GM19238 (cell line): ENCODE data around the gene MOV10L1.
"Not testable (repeated sequence)": the region's sequence is repeated elsewhere in the genome, so short reads cannot be mapped to it uniquely, and the experiment has no call there.

ENCODE experiments used
- DNase-seq: peaks from one replicate; pipeline ENCODE4 v3.0.0; 2011; ENCODE audit warnings: low spot score; ENCODE audit not compliant: insufficient read length

Gene MOV10L1

DNA sequence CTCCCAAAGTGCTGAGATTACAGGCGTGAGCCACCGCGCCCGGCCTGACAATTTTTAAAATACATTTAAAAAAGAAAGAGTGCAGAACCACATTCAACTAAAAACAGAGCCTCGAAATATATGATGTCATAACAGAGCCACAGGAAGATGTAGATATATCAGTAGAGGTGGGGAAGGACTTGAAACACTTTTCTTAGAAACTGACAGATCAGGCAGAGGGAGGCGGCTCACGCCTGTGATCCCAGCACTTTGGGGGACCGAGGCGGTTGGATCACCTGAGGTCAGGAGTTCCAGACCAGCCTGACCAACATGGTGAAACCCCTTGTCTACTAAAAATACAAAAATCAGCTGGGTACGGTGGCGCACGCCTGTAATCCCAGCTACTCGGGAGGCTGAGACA, 11.6 kb upstream of the MOV10L1 start:
- no peak for DNase-seq

DNA sequence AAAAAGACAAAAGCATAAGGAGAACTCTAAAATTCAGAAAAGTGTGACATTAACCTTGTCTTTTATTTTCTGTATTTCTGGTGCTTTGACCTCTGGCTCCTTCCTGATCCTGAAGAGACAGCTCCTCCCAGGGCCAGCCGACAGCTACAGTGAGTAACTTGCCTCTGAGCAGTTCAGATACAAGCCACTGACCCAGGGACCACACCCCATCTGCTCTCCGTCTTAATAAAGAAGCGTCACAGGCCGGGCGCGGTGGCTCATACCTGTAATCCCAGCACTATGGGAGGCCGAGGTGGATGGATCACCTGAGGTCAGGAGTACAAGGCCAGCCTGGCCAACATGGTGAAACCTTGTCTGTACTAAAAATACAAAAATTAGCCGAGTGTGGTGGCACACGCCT, 11.0 kb upstream of the MOV10L1 start:
- no peak for DNase-seq

DNA sequence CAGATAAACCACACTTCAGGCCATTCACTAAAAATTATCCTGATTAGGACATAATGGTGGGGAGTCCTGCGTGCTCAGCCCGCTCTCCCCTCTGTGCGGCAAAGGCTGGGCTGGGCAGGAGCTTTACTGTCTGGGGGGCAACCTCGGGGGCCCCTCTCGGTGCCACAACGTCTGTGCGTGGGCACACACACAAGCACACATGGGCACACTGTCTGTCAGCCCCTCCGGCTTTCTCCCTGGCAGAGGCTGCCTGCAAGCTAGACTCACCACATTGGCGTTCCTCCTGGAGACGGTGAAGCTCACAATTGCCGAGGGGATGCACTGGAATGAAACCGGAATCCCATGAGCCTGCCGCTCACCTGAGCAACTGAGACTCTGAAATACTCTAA, 9.7 kb upstream of the MOV10L1 start:
- DNase-seq = no peak

DNA sequence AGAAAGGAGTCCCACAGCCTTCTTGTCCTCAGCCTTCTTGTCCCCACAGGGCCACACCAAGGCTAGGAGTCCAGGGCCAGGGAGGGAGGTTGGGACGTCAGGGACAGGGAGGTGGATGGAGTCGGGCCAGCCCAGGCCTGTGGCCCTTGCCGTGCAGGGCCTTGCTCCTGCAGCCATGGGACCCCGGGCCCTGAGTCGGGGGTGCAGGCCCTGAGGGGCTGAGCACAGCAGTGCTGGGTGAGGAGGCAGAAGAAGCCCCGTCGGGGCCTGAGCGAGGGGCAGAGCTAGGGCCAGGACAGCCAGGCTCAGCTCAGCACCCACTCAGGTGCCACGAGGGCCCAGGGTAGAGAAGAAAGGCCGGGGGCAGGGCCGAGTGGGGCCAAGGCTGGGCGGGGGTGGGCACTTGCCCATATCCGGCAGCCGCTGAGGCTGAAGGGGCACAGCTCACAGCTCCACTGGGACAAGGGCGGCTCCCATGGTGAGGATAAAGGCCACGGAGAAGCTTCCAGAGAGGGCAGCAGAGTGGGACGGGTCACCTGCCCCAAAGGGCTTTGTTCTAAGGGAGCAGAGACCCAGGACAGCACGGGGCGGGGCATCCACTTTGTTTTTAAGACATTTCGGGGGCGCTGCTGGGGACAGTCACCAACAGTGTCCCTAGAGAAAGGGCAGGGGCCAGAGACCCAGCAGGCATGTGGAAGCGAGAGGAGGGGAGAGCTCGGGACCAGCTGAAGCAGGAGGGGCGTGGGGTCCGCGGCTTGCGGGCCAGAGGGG, 8.2 kb upstream of the MOV10L1 start:
- DNase-seq = no peak

DNA sequence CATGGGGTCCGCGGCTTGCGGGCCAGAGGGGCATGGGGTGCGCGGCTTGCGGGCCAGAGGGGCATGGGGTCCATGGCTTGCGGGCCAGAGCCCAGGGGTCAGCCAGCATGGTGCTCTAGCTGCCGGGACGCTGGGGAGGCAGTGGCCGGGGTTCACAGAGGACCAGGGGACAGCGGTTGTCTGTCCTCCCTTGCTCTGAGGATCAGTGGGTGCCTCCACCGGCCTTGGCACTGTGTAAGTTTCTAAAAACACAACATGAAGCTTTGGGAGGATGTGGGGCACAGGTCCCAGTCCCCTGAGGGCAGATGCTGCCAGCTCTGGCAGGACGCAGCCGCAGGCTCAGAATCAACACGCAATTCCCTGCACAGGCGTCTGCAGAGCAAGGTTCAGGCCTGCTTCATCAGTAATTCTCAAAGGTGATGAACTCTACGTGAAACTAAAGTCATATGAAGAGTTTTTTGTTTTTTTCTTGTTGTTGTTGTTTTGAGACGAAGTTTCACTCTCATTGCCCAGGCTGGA, 7.5 kb upstream of the MOV10L1 start:
- DNase-seq = no peak

DNA sequence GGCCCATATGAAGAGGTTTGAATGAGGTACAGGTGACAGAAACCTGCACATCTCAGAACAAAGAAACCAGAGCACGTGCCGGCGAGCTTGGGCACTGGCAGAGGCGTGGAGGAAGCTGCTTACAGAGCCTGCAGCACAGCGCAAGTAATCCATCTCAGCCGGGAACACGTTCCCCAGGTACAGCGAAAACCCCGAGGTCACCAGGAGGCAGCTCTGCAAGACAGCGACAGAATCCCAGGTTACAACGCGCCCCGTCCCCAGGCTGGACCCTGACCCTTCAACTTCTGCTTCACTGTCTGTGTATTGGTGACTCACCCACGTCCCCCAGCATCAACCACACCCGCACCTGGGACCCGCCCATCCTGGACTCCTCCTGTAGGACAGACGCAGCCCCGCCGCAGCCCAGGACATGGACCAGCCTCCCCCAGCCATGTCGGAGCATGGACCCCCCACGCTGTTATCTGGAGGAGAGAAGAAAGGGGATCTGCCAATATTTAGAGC, 6.8 kb upstream of the MOV10L1 start:
- DNase-seq = no peak

DNA sequence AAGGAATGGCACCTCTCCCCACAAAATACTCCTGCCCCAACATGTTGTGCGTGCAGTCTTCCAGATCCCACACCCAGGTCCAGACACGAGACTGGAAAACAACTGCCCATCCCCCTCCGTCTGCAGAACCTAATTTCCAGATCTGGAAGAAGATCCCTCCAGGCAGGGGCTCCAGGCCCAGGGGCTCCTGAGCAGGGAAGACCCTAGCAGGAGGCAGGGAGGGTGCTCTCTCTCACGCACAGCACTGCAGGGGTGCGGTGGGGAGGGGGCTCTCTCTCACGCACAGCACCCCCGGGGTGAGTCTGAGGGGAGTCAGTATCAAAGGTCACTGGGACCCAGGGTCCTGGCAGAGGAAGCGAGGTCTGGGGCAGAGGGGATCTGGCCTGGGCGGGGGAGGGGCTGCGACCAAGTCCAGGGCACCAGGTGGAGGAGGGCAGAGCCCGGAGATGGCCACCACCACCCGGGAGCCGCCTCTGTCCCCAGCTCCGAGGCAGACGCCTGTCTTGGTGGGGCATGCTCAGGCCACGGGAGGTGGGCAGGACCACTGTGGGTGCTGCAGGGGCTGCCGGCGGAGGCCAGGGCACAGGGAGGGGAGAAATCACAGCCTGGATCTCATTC, 6.2 kb upstream of the MOV10L1 start:
- DNase-seq = no peak

DNA sequence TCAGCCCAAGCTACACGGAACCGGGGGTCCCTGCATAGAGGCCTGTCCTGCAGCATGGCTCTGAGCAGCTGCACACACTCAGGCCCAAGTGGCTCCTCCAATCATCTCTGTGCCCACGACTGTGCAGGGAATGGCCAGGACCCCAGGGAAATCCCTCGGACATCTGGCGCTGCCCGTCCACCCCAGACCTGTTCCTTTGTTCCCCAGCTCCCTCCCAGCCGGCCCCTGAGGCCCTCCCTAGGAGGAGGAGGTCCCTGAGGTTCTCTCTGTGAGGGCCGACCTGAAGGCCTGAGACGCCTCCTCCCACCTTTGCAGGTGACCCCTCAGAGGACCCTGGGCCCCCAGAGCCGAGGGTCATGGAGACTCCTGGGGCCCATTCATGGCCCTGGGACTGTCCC, 5.7 kb upstream of the MOV10L1 start:
- DNase-seq = no peak

DNA sequence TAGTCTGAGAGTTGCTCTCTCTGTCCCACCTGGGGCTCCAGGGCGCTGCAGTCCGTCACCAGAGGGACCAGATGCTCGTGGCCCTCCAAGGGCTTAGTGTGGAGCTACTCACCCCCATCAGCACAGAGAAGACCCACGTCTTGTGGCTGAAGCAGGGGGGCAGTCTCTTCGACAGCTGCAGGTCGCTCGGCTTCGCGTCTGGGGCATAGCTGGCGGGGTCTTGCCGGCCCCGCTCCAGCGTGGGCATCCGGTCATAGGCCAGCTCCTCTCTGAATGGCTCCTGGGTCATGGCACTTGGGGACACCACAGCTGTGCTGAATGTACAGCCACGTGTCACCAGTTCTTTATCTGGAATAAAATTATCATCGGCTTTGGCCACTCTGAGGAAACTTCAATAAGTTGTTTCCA, 5.2 kb upstream of the MOV10L1 start:
- no peak for DNase-seq

DNA sequence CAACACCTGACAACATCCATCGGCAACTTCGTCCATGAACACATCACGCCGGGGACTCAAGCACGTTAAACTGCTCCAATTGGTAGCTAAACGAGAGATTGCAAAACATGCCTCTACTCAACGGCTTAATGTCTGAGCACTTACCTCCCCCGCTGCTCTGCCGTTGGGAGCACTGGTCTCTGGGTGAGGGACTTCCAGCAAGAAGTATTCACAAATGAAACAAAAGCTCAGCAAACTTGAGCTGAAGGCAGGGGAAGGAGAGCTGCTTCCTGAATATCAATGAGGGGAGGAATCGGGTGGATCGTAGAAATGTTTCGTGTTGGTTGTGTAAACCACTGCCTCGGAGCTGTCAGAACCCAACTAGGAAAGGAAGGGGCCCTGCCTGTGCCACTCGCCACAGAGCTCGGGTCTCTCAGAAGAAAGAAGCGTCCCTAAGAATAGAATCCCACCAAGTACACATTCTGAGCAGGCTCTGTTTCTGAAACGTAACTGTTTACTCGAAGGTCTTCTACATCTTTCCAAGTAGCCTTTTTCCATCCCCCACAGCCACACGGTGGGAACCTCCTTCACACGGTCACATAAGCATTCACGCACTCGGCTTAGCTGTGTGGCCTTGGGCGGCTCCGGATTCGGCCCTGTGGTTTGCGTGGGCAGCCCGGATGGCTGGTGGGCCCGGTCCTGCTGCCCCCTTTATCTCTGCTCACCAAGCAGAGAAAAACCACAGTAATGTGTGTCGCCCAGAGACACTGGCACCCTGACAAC, 4.4 kb upstream of the MOV10L1 start, which contains the start of gene MLC1:
Gene MLC1 (minus strand): TSS at position 216 of the 762 bp plus-strand sequence. CDS start 524 bp downstream, outside the sequence.
- no peak for DNase-seq

DNA sequence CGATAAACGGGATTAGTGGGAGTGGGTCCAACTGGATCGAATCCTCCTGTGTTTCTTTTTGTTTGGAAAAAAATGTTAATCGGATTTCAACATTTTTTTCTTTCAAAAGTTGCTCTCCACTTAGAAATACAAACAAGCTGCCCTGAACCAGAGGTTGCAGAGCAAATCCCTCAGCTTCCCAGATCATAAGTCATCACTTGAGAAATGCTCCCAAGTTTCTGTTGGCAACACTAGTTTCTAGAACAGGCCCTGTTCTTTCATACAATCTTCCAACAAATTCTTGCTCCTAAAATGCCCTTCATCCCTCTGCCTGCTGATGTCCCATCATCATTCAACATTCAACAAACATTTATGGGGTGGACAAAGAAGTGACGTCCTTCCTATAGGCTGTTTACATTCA, 3.3 kb upstream of the MOV10L1 start:
- DNase-seq = no peak

DNA sequence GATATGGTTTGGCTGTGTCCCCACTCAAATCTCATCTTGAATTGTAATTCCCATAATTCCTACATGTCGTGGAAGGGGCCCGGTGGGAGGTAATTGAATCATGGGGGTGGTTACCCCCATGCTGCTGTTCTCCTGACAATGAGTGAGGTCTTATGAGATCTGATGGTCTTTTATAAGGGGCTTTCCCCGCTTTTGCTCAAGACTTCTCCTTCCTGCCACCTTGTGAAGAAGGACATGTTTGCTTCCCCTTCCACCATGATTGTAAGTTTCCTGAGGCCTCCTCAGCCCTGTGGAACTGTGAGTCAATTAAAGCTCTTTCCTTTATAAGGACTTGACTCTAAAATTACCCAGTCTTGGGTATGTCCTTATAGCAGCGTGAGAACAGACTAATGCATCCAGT, 2.8 kb upstream of the MOV10L1 start:
- not testable (repeated sequence) for DNase-seq

DNA sequence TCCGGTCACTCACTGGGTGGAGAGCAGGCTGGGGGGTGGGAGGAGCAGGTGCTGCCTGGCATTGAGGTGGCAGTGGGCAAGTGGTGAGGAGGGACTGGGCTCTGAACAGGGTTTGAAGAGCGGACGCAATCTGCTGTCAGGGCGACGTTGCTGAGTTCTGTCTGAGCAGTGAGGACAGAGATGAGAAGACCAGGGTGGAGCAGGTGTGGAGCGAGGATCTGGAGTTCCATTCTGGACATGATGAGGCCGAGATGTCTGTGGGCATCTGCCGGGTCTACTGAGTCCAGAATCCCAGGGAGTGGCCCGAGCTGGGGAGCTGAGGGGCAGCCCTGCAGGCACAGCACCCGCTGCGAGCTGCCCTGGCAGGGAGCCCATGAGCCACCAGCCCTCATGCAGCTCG, 2.2 kb upstream of the MOV10L1 start:
- no peak for DNase-seq

DNA sequence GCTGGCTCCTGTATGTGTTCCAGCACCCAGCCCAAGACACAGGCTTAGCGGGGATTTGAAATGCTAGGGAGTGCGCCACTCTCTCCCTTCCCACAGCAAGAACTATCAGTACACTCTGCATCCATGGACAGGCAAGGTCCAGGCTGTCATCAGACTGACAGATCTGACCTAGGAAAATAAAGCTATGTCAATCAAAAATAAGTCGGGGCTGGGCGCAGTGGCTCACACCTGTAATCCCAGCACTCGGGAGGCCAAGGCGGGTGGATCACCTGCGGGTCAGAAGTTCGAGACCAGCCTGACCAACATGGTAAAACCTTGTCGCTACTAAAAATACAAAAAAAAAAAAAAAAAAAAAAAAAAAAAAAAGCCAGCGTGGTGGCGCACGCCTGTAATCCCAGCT, 1.7 kb upstream of the MOV10L1 start:
- DNase-seq = no peak

DNA sequence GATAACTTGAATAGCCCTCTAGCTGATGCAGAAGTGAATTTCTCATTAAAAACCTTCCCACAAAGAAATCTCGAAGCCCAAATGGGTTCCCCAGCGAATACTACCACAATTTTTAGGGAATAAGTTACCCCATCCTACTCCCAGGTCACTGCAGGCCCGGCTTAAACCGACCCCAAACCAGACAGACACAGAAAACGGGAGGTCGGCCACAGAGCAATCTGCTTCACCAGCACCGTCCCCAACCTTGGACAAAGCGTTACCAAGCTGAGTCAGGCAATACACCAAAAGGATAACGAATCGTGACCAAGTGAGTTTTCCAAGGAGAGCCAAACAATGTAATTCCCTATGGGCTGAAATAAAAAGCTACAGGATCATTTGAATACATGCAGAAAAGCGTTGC, 575 bp upstream of the MOV10L1 start:
- DNase-seq = no peak

DNA sequence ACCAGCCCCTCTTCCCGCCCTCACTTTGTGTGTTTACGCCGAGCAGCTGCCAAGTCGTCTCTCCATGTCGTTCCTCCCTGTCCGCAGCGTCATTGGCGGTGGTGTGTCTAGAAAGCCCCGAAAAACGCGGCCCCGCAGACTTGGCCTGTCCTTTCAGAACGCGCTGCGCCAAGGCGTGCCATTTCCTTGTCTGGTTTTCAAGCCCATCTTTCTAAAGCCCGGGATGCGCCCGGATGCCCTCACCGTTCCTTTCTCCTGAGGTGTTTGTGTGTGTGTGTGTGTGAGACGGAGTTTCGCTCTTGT, 557 bp downstream of the MOV10L1 start:
- DNase-seq = no peak

DNA sequence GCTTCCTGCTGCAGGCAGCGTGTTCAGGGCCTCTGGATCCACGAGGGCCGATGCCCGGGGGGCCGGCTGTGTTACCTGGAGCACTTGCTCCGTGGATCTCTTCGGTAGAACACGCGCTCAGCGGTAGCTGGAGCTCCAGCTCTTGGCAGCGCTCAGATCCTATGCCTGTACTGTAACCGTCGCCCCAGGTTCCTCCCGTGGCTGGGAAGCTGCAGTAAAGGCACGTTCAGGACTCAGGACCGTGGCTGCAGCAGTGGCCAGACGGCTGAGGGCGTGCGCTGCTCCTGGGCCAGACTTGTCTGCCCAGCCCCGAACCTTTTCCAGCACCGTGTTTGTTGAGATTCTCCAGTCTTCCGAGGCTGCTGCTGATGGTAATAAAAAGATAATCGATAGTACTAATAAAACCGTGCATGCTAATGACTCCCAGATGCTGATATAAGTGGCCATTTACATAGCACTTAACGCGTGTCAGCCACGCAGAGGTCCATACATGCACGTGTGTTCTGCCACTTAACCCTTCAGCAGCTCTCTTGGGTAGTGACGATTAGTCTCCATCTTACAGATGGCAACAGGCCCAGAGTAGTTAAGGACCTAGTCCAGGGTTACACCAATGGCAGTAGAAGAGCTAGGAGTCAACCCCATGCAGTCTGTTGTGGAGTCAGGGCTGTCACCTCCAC, 1.4 kb downstream of the MOV10L1 start:
- no peak for DNase-seq

DNA sequence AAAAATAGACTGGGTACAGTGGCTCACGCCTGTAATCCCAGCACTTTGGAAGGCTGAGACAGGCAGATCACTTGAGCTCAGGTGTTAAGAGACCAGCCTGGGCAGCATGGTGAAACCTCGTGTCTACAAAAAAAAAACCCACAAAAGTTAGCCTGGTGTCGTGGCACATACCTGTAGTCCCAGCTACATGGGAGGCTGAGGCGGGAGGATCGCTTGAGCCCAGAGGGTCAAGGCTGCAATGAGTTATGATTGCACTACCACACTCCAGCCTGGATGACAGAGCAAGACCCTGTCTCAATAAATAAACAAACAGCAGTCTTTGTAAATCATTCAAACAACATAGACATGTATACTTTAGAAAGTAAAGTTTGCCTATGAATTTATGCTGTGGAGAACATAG, 2.5 kb downstream of the MOV10L1 start:
- DNase-seq = no peak

DNA sequence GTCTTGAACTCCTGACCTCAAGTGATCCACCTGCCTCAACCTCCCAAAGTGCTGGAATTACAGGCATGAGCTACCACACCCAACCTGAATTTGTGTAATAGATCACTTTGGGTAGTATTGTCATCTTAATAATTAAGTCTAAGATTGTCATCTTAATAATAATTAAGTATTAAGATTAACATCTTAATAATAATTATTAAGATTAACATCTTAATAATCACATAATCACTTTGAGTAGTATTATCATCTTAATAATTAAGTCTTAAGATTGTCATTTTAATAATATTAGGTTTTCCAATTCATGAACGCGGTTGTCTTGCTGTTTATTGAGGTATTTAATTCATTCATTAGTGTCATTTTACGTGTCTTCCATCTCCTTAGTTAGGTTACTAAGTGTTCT, 8.2 kb downstream of the MOV10L1 start:
- DNase-seq = no peak

DNA sequence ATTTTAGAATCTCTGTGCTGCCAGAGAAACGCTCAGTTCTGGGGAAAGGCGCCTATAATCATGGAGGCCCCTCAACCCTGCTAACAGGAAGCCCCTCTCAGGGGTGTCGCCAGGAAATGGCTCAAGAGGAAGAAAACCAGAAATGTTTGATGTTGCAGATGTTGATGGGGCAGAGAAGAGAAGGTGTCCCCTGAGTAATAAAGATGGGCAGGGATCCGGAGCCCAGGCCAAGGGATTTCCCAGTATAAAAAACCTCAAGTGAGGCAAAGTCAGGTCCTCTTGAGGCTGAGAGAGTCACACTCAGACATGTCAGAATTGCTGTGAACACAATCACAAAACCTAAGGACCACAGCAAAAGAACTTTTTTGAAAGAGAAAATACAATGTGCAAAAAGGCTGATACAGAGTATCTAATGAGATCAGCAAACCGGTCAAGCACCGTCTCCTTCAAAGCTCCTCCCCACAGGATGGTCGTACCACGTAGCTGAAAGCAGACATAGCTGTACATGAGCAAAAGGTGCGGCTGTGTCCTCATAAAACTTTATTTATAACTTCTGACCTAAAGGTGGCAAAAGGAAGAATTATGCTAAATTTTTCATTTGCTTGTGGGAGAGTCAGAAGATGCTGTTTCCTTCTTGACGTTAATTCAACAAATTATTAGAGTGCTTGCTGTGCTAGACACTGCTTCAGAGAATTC, 12.2 kb downstream of the MOV10L1 start:
- no peak for DNase-seq

DNA sequence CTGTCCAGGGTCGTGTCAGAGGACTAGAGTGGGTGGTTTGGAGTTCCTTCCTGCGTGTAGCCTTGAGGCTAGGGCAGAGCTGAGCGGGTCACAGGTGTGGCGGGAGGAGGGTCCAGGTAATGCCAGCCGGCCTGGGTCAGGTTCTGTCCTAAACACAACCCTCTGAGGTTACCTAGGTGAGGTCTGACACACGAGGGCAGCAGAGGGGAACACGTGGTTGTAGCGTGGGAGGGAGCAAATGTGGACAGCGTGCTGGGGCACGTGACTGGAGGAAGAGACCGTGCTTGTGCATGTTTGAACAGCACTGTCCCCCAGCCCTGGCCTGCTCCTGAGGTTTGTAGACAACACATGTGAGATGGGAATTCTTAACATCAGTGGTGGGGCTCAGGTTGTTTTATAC, 13.1 kb downstream of the MOV10L1 start:
- DNase-seq = no peak
